ENCODE results near the gene FAM78A.

GRCh38 chr9:131288217-131288616 is 11.9 kb upstream of the FAM78A start:
- no peak for TF ChIP-seq CTCF (IDR thresholded peaks at IDR 0.05)
- TF ChIP-seq POLR2A (IDR thresholded peaks at IDR 0.05) = no peak
